OCI-LY3 (cell line): ENCODE measurements around the gene EYA2.

Experiments
- H2AFZ ChIP-seq: fragments of 200-600, 300-600 bp; shearing (Covaris generic); 2 replicates; pipeline ENCODE4 v1.6.0; 2014; ENCODE audit warnings: antibody characterized with exemption, low read depth, low read length
- H3K27ac ChIP-seq: fragments of 200-600, 300-600 bp; sonication (generic); 2 replicates; pipeline ENCODE4 v1.5.1; 2014; ENCODE audit warnings: mild to moderate bottlenecking, low read length, moderate library complexity, mixed read lengths
- H3K27me3 ChIP-seq: fragments of 200-600, 300-600 bp; sonication (generic); 2 replicates; pipeline ENCODE4 v1.6.1; 2014; ENCODE audit warnings: low read depth, low read length, mixed read lengths
- H3K36me3 ChIP-seq: fragments of 200-600, 300-600 bp; sonication (generic); replicated peaks from 2 replicates; pipeline ENCODE3; 2014; ENCODE audit warnings: low read depth, low read length, mixed read lengths
- H3K4me1 ChIP-seq: fragments of 300-600, 200-600 bp; sonication (generic); 2 replicates; pipeline ENCODE4 v1.6.1; 2014; ENCODE audit warnings: low read length, mixed read lengths
- H3K4me2 ChIP-seq: fragments of 200-600, 300-600 bp; sonication (generic); 2 replicates; pipeline ENCODE4 v1.6.1; 2014; ENCODE audit warnings: low read length, mixed read lengths
- H3K4me3 ChIP-seq: fragments of 300-600, 200-600 bp; sonication (generic); 2 replicates; pipeline ENCODE4 v1.5.1; 2014; ENCODE audit warnings: antibody characterized with exemption, mild to moderate bottlenecking, low read length, moderate library complexity
- H3K79me2 ChIP-seq: fragments of 300-600, 200-600 bp; shearing (Covaris generic); 2 replicates; pipeline ENCODE4 v1.6.1; 2014; ENCODE audit warnings: mild to moderate bottlenecking, low read length, mixed read lengths
- H3K9ac ChIP-seq: fragments of 300-600, 200-600 bp; shearing (Covaris generic); 2 replicates; pipeline ENCODE4 v1.6.0; 2014; ENCODE audit warnings: mild to moderate bottlenecking, low read length, moderate library complexity
- H3K9me3 ChIP-seq: fragments of 200-600, 300-600 bp; shearing (Covaris generic); 2 replicates; pipeline ENCODE4 v1.6.1; 2014; ENCODE audit warnings: low read length, mixed read lengths; ENCODE audit not compliant: insufficient read depth
- H4K20me1 ChIP-seq: fragments of 200-600, 300-600 bp; sonication (generic); 2 replicates; pipeline ENCODE4 v1.6.1; 2016; ENCODE audit warnings: low read length, mixed read lengths; ENCODE audit not compliant: insufficient read depth
- CTCF ChIP-seq: fragments of 200-600, 300-600 bp; sonication (generic); IDR thresholded peaks from 2 replicates; pipeline ENCODE4 v1.5.1; 2014; ENCODE audit warnings: antibody characterized with exemption, low read length, low read depth
- EZH2phosphoT487 ChIP-seq: fragments of 200-600 bp; shearing (Covaris generic); IDR thresholded peaks from 2 replicates; pipeline ENCODE4 v1.6.1; 2018; ENCODE audit warnings: antibody characterized with exemption, mixed run types, low read depth

EYA2 gene

DNA sequence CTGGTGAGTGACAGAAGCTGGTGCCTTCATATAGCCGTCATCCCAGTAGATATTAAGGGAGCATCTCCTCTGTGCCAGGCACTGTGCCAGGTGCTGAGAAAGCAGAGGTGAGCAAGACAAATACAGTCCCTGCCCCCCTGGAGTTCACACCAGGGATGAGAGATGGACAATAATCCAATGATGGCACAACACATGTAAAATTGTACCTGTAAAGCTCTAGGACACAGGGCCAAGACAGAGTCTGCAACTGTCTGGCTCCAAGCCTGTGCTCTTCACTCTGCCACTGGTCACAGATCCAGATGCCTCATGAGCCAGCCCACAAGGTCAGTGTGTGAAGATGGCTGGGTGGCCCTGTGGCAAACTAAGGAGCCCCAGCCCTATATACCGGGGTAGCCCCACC, 133.8 kb downstream of the EYA2 start:
- no peak overlapping the region for H2AFZ ChIP-seq
- no peak overlapping the region for H3K9ac ChIP-seq
- H3K79me2 ChIP-seq, result no peaks in the 10 kb centered on the region
- peaks cover 30% of the 10 kb centered on the region for H3K27me3 ChIP-seq
- no peak for TF ChIP-seq EZH2phosphoT487
- no peak for TF ChIP-seq CTCF
- H3K9me3 ChIP-seq, result peaks cover 7% of the 10 kb centered on the region
- no peaks in the 10 kb centered on the region for H4K20me1 ChIP-seq
- no peaks in the 10 kb centered on the region for H3K36me3 ChIP-seq
- H3K27ac ChIP-seq, result no peak overlapping the region
- H3K4me3 ChIP-seq, result no peak overlapping the region
- H3K4me1 ChIP-seq, result peaks cover 23% of the 10 kb centered on the region
- no peak overlapping the region for H3K4me2 ChIP-seq

DNA sequence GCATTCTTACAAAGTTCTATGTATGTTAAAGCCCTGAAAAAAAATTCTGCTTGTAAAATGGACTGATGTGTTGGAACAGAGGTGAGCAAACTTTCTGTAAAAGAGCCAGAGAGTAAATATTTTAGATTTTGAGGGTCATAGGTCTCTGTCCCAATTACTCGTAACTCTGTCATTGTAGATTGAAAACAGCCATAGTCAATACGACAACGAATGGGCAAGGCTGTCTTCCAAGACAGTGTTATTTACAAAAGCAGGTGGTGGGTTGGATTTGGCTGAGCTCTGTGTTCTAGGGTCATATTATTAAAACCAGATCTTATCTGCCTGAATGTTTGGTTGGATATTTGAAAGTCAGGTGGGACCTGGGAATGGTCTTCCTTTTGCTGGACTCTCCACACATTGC, 135.2 kb downstream of the EYA2 start:
- no peak overlapping the region for H3K27ac ChIP-seq
- H2AFZ ChIP-seq, result no peak overlapping the region
- H3K36me3 ChIP-seq, result no peaks in the 10 kb centered on the region
- no peak overlapping the region for H3K4me3 ChIP-seq
- H3K27me3 ChIP-seq, result peaks cover 20% of the 10 kb centered on the region
- no peaks in the 10 kb centered on the region for H3K79me2 ChIP-seq
- no peak for TF ChIP-seq EZH2phosphoT487
- no peak for TF ChIP-seq CTCF
- H4K20me1 ChIP-seq, result no peaks in the 10 kb centered on the region
- H3K4me2 ChIP-seq, result no peak overlapping the region
- no peak overlapping the region for H3K9ac ChIP-seq
- H3K9me3 ChIP-seq, result peaks cover 7% of the 10 kb centered on the region
- peaks cover 16% of the 10 kb centered on the region for H3K4me1 ChIP-seq

DNA sequence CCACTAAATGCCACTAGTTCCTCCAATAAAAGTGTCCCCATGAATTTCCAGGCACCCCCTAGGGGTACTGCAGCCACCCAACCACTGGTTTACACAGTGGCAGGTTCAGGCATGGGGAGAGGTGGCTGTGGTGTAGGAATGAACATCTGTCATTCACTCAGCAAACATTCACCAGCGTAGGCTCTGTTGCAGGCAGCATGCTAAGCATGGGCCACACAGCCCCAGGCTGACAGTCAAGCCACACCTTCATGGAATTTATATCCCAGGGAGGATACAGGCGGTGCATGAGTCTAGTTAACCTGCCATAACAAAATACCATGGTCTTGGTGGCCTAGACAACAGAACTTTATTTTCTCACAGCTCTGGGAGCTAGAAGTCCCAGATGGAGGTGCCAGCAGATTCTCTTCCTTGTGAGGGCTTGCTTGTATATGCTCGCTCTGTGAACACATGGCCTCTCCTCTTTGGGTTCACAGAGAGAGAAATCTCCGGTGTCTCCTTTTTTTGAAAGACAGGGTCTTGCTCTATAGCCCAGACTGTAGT, 135.7 kb downstream of the EYA2 start:
- Histone ChIP-seq H3K27me3 (peaks cover 15% of the 10 kb centered on the region), H4K20me1 (no peaks in the 10 kb centered on the region), H2AFZ (no peak overlapping the region), H3K4me1 (peaks cover 11% of the 10 kb centered on the region), H3K27ac (no peak overlapping the region), H3K36me3 (no peaks in the 10 kb centered on the region), H3K4me3 (no peak overlapping the region), H3K9ac (no peak overlapping the region), H3K4me2 (no peak overlapping the region), H3K79me2 (no peaks in the 10 kb centered on the region), H3K9me3 (peaks cover 7% of the 10 kb centered on the region)
- TF ChIP-seq CTCF (no peak), EZH2phosphoT487 (no peak)

DNA sequence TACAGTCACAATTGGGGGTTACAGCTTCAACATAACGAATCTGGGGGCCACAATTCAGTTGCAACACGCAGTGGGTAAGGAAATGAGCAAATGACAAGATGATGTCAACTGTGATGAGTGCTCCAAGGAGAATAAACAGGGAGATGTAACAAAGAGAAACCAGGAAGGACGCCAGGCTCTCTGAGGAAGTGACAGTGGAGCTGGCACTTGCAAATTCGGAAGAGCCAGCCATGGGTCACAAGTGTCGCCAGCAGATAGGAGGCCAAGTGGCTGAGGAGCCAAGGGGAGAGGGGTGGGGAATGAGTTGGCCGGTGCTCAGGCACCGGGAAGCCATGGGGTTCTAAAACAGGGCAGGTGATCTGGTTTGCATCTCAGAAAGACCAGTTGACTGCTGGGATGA, 136.4 kb downstream of the EYA2 start:
- TF ChIP-seq EZH2phosphoT487 (no peak), CTCF (no peak)
- H3K79me2 ChIP-seq, result no peaks in the 10 kb centered on the region
- H3K9me3 ChIP-seq, result peaks cover 7% of the 10 kb centered on the region
- no peak overlapping the region for H3K9ac ChIP-seq
- H3K4me3 ChIP-seq, result no peak overlapping the region
- H4K20me1 ChIP-seq, result no peaks in the 10 kb centered on the region
- H2AFZ ChIP-seq, result no peak overlapping the region
- no peaks in the 10 kb centered on the region for H3K36me3 ChIP-seq
- H3K4me2 ChIP-seq, result no peak overlapping the region
- H3K27me3 ChIP-seq, result peaks cover 11% of the 10 kb centered on the region
- H3K27ac ChIP-seq, result no peak overlapping the region
- H3K4me1 ChIP-seq, result peaks cover 10% of the 10 kb centered on the region
